ENCODE results near the gene E2F1. TPM values are rescaled to one million over a fixed set of nuclear protein-coding genes. Genes with fewer than 3 reads are reported as not detected.
A peak's percentile ranks its signal among the peaks of the same experiment; 100 is the strongest.

The E2F1 gene
- total RNA-seq, 1 donor from 2014 or later = 8.9 TPM

- DNase-seq (peak; percentile 67), ATAC-seq (ENCODE audit: low read depth) (peak; percentile 97)
- ChIA-PET POLR2A (interaction anchor here (0.6 to 1.9 kb wide), 15 partner anchors 12 to 392 kb away, joined by 3 to 31 read pairs (median 5); partner anchors contain the start of genes ACTL10, CHMP4B, EIF2S2 and RALY), CTCF (no interaction called here)
- peaks cover 5% of the 10 kb centered on the region for H3K36me3 Mint-ChIP-seq (ENCODE audit: low read depth)
- peak within 1 kb of the TSS; percentile 93 for H3K4me3 Mint-ChIP-seq
- no peak for TF ChIP-seq CTCF (IDR thresholded peaks at IDR 0.05)
- H3K4me1 Mint-ChIP-seq = peaks cover 27% of the 10 kb centered on the region
- H3K9me3 Mint-ChIP-seq = peaks cover 2% of the 10 kb centered on the region
- intact Hi-C loops (cut with micrococcal nuclease) = loop anchor here (1.0 kb wide), 3 partner anchors 11 to 91 kb away; partner anchors contain the start of genes CHMP4B, E2F1 and ZNF341
- H3K27ac Mint-ChIP-seq = peak within 1 kb of the TSS; percentile 91
- H3K27me3 Mint-ChIP-seq = no peaks in the 10 kb centered on the region
Observed at GRCh38 chr20:33719989-33720709, 34.0 kb upstream of the E2F1 start, which contains the start of gene PXMP4. PXMP4 (minus strand) TSS chr20:33720310; CDS start chr20:33720207, 103 bp downstream.

DNA sequence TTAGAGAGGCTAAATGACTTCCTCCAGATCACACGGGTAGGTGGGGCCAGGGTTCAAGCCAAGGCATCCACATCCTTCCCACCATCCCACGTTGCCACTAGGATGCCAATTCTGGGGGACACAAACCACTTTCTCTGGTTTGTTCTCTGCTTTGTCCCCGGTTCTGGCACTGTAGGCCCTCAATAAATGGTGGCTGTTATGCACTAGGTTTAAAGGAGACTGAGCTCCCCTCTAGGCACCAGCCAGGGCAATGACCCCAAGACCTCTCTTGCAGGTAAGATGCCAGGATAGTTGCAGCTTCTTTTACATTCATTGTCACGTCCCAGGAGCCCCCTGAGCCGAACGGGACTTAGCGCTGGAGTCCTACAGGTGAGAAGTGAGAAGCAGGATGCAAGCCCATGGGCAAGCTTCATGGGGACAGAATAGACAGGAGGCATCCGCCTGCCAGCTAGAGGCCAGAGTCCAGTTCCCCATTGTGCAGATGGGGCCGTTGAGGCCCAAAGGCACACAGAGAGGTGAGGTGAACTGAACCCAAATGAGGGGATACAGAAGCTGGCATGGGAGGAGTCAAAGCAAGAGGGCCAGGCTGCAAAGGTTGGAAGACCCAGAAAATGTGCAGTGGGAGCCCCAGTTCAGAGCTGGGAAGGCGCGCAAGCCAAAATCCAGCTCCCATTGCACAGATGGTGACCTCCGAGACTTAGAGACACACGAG, 33.2 kb upstream of the E2F1 start:
- no peak for DNase-seq
- POLR2A ChIA-PET = interaction anchor here (0.6 to 1.9 kb wide), 12 partner anchors 13 to 393 kb away, joined by 3 to 31 read pairs (median 4); partner anchors contain the start of genes ACTL10, CBFA2T2, CHMP4B and EIF2S2
- no peak for TF ChIP-seq CTCF (IDR thresholded peaks at IDR 0.05)
- intact Hi-C loops (cut with micrococcal nuclease) = no loop called here
- Mint-ChIP-seq H3K27me3 (no peaks in the 10 kb centered on the region), H3K4me1 (peaks cover 27% of the 10 kb centered on the region), H3K4me3 (peak overlapping the region; percentile 93), H3K27ac (peak overlapping the region; percentile 91), H3K9me3 (peaks cover 2% of the 10 kb centered on the region), H3K36me3 (ENCODE audit: low read depth) (peaks cover 8% of the 10 kb centered on the region)
- ATAC-seq (ENCODE audit: low read depth) = no peak
- CTCF ChIA-PET = no interaction called here

- no peak for TF ChIP-seq CTCF (IDR thresholded peaks at IDR 0.05)
- DNase-seq (no peak), ATAC-seq (ENCODE audit: low read depth) (no peak)
- peaks cover 2% of the 10 kb centered on the region for H3K9me3 Mint-ChIP-seq
- CTCF ChIA-PET = no interaction called here
- H3K36me3 Mint-ChIP-seq (ENCODE audit: low read depth) = peaks cover 32% of the 10 kb centered on the region
- H3K27ac Mint-ChIP-seq = no peak overlapping the region
- POLR2A ChIA-PET = interaction anchor here (0.9 kb wide), 1 partner anchor 17 kb away, joined by 6 read pairs; no protein-coding TSS in a partner anchor
- H3K4me1 Mint-ChIP-seq = peaks cover 25% of the 10 kb centered on the region
- H3K27me3 Mint-ChIP-seq = no peaks in the 10 kb centered on the region
- no peak overlapping the region for H3K4me3 Mint-ChIP-seq
- intact Hi-C loops (cut with micrococcal nuclease) = no loop called here
Observed at GRCh38 chr20:33716498-33716897, 30.3 kb upstream of the E2F1 start.

- POLR2A ChIA-PET = no interaction called here
- ATAC-seq (ENCODE audit: low read depth) = no peak
- TF ChIP-seq CTCF (IDR thresholded peaks at IDR 0.05) = no peak
- Mint-ChIP-seq H3K4me1 (peaks cover 7% of the 10 kb centered on the region), H3K27ac (no peak overlapping the region), H3K4me3 (no peak overlapping the region), H3K9me3 (no peaks in the 10 kb centered on the region), H3K27me3 (no peaks in the 10 kb centered on the region), H3K36me3 (ENCODE audit: low read depth) (peaks cover 39% of the 10 kb centered on the region)
- intact Hi-C loops (cut with micrococcal nuclease) = no loop called here
- CTCF ChIA-PET = no interaction called here
- DNase-seq = no peak
Observed at GRCh38 chr20:33713865-33714367, 27.7 kb upstream of the E2F1 start.

GRCh38 chr20:33711446-33711738, 25.2 kb upstream of the E2F1 start:
- intact Hi-C loops (cut with micrococcal nuclease) = no loop called here
- POLR2A ChIA-PET = no interaction called here

More at GRCh38 chr20:33711446-33711738, 25.2 kb upstream of the E2F1 start:
- no peak for ATAC-seq (ENCODE audit: low read depth)
- Mint-ChIP-seq H3K36me3 (ENCODE audit: low read depth) (peaks cover 46% of the 10 kb centered on the region), H3K4me1 (peaks cover 2% of the 10 kb centered on the region), H3K27ac (no peak overlapping the region), H3K27me3 (no peaks in the 10 kb centered on the region), H3K9me3 (no peaks in the 10 kb centered on the region), H3K4me3 (no peak overlapping the region)
- TF ChIP-seq CTCF (IDR thresholded peaks at IDR 0.05) = no peak
- no peak for DNase-seq
- CTCF ChIA-PET = no interaction called here
